SK-N-SH (cell line): ENCODE data around the gene FOSL1. TPM values are rescaled to one million over a fixed set of nuclear protein-coding genes. Genes with fewer than 3 reads are reported as not detected.

Source experiments
- CTCF ChIA-PET: fragments of 300-600, 350-600 bp; formaldehyde crosslinking; extraction: SDS; loops from one replicate; lab custom pipeline; 2021; lab: Yijun Ruan, JAX
- POLR2A ChIA-PET: fragments of 350-600 bp; sonication (Branson Sonifier 250); formaldehyde crosslinking; extraction: SDS; loops from one replicate; lab custom pipeline; 2020; ENCODE audit warnings: antibody characterized with exemption, inconsistent platforms; lab: Yijun Ruan, JAX
- DNase-seq: peaks from one replicate; pipeline ENCODE4 v3.0.0; 2012
- H2AFZ ChIP-seq: fragments of 200-600 bp; sonication (generic); 2 replicates; pipeline ENCODE4 v1.8.1; 2016; ENCODE audit warnings: antibody characterized with exemption, mild to moderate bottlenecking, low read depth
- H3F3A ChIP-seq: fragments of 200-600 bp; sonication (generic); replicated peaks from 2 replicates; pipeline ENCODE3; 2016; ENCODE audit warnings: antibody characterized with exemption, mild to moderate bottlenecking; ENCODE audit not compliant: insufficient read depth
- H3K27ac ChIP-seq, 2 experiments: fragments of 200-500 bp in 1 of 2; fragments of 200-600 bp in 1 of 2; sonication (Bioruptor generic) in 1 of 2; sonication (generic), shearing (Covaris generic) in 1 of 2; 2 replicates each; pipeline versions ENCODE4 v1.5.1 to v1.6.1; 2014 to 2016; ENCODE audit warnings: low read depth in 2 of 2, inconsistent platforms in 1 of 2, low read length in 1 of 2, mild to moderate bottlenecking in 1 of 2, mixed read lengths in 1 of 2
- H3K27me3 ChIP-seq: fragments of 200-600 bp; sonication (generic), shearing (Covaris generic); 2 replicates; pipeline ENCODE4 v1.6.1; 2016; ENCODE audit warnings: mixed run types; ENCODE audit not compliant: insufficient read depth
- H3K36me3 ChIP-seq, 2 experiments: fragments of 200-500 bp in 1 of 2; fragments of 200-600 bp in 1 of 2; sonication (Bioruptor generic) in 1 of 2; sonication (generic) in 1 of 2; replicated peaks in 1 of 2; 2 replicates each; pipeline versions ENCODE3 to v1.5.1; 2014 to 2016; ENCODE audit warnings: low read length in 1 of 2, mild to moderate bottlenecking in 1 of 2; ENCODE audit not compliant: insufficient read depth in 2 of 2, control insufficient read depth in 1 of 2
- H3K4me1 ChIP-seq, 2 experiments: fragments of 200-500 bp in 1 of 2; fragments of 200-600 bp in 1 of 2; sonication (Bioruptor generic) in 1 of 2; sonication (generic), shearing (Covaris generic) in 1 of 2; 2 replicates each; pipeline versions ENCODE4 v1.5.1 to v1.6.1; 2014 to 2016; ENCODE audit warnings: low read depth in 1 of 2, low read length in 1 of 2, mixed run types in 1 of 2; ENCODE audit not compliant: insufficient read depth in 2 of 2, control insufficient read depth in 1 of 2
- H3K4me2 ChIP-seq: fragments of 200-600 bp; sonication (generic), shearing (Covaris generic); 2 replicates; pipeline ENCODE4 v1.6.1; 2017; ENCODE audit warnings: mixed run types
- H3K4me3 ChIP-seq, 2 experiments: fragments of 200-500 bp in 1 of 2; fragments of 200-600 bp in 1 of 2; sonication (Bioruptor generic) in 1 of 2; sonication (generic), shearing (Covaris generic) in 1 of 2; 2 replicates each; pipeline versions ENCODE4 v1.5.1 to v1.8.1; 2014 to 2016; ENCODE audit warnings: low read depth in 2 of 2, inconsistent platforms in 1 of 2, low read length in 1 of 2, mild to moderate bottlenecking in 1 of 2, mixed read lengths in 1 of 2, moderate library complexity in 1 of 2
- H3K79me2 ChIP-seq: fragments of 200-600 bp; sonication (generic); 2 replicates; pipeline ENCODE4 v1.8.1; 2017; ENCODE audit warnings: mild to moderate bottlenecking; ENCODE audit not compliant: insufficient read depth
- H3K9ac ChIP-seq: fragments of 200-600 bp; sonication (generic); 2 replicates; pipeline ENCODE4 v1.6.1; 2017; ENCODE audit warnings: mixed run types
- H3K9me2 ChIP-seq: fragments of 200-600 bp; sonication (generic); 2 replicates; pipeline ENCODE4 v1.6.1; 2017; ENCODE audit warnings: mixed run types
- H3K9me3 ChIP-seq: fragments of 200-600 bp; sonication (generic); 2 replicates; pipeline ENCODE4 v1.6.1; 2017; ENCODE audit warnings: mixed run types, mild to moderate bottlenecking, moderate library complexity
- H4K20me1 ChIP-seq: fragments of 200-600 bp; sonication (generic); 2 replicates; pipeline ENCODE4 v1.6.1; 2017; ENCODE audit warnings: mild to moderate bottlenecking, mixed run types; ENCODE audit not compliant: insufficient read depth
- EP300 ChIP-seq, 2 experiments: IDR thresholded peaks; 2 replicates each; pipeline versions ENCODE4 v1.4.0 to v1.6.1; 2012; ENCODE audit warnings: borderline replicate concordance in 1 of 2, low read depth in 1 of 2, low read length in 1 of 2
- FOSL2 ChIP-seq: IDR thresholded peaks from 2 replicates; pipeline ENCODE4 v1.4.0; 2012; ENCODE audit warnings: low read depth, mild to moderate bottlenecking, moderate library complexity, borderline replicate concordance
- FOXM1 ChIP-seq: IDR thresholded peaks from 2 replicates; pipeline ENCODE4 v1.4.0; 2012; ENCODE audit warnings: low read depth, mild to moderate bottlenecking
- GABPA ChIP-seq: IDR thresholded peaks from 2 replicates; pipeline ENCODE4 v1.4.0; 2012; ENCODE audit warnings: low read depth, mild to moderate bottlenecking
- JUND ChIP-seq: IDR thresholded peaks from 2 replicates; pipeline ENCODE4 v1.4.0; 2012
- MXI1 ChIP-seq: IDR thresholded peaks from 2 replicates; pipeline ENCODE4 v1.6.1; 2012; ENCODE audit warnings: mild to moderate bottlenecking, low read depth, low read length, improper control_type of control experiment
- REST ChIP-seq: IDR thresholded peaks from 2 replicates; pipeline ENCODE4 v1.6.1; 2012; ENCODE audit warnings: mild to moderate bottlenecking, low read depth, low read length, moderate library complexity
- RXRA ChIP-seq: IDR thresholded peaks from 2 replicates; pipeline ENCODE4 v1.4.0; 2012; ENCODE audit warnings: low read depth, mild to moderate bottlenecking, borderline replicate concordance
- SMC3 ChIP-seq: IDR thresholded peaks from 2 replicates; pipeline ENCODE4 v1.6.1; 2012; ENCODE audit warnings: low read depth, low read length, improper control_type of control experiment
- TAF1 ChIP-seq: IDR thresholded peaks from 2 replicates; pipeline ENCODE4 v1.6.1; 2012; ENCODE audit warnings: low read depth, mild to moderate bottlenecking, low read length, moderate library complexity, borderline replicate concordance
- TCF12 ChIP-seq: IDR thresholded peaks from 2 replicates; pipeline ENCODE4 v1.4.0; 2012
- USF1 ChIP-seq: IDR thresholded peaks from 2 replicates; pipeline ENCODE4 v1.4.0; 2012; ENCODE audit warnings: low read depth, borderline replicate concordance
- USF2 ChIP-seq: fragments of 150-350 bp; IDR thresholded peaks from 2 replicates; pipeline ENCODE4 v1.6.1; 2017; ENCODE audit warnings: antibody characterized with exemption, low read length, low read depth, borderline replicate concordance
- WGBS: methylation state at CpG from one replicate; pipeline ENCODE4 v1.1.6; 2017; ENCODE audit warnings: low lambda C conversion rate; 5-methylcytosine and 5-hydroxymethylcytosine counted together
- polyA plus RNA-seq, 3 experiments: library from polyadenylated mRNA; depleted of rRNA; stranded (reverse); fragments of >200 nt; gene quantifications; 2 replicates each; pipeline ENCODE4 v1.2.3, GENCODE V29; 2012
- TF ChIP-seq, protein P1 (sequence below): IDR thresholded peaks from 2 replicates; pipeline ENCODE4 v1.4.0; 2012; ENCODE audit warnings: low read depth, borderline replicate concordance

FOSL1 gene
- polyA plus RNA-seq, 1 of the 3 experiments (the other 2 are of a cell fraction): 30.1 TPM

GRCh38 chr11:65944191-65944590, 44.0 kb upstream of the FOSL1 start:
- Histone ChIP-seq H3K9ac (no peak overlapping the region), H3K9me2 (no peaks in the 10 kb centered on the region), H3K27me3 (no peaks in the 10 kb centered on the region), H3K4me2 (no peak overlapping the region), H3K36me3 (no peaks in the 10 kb centered on the region), H3K4me1 (peaks cover 0 to 12% of the 10 kb centered on the region in 2 experiments; a peak in 1 of 4 replicates), H4K20me1 (no peaks in the 10 kb centered on the region), H3K4me3 (no peak overlapping the region), H3K79me2 (no peaks in the 10 kb centered on the region), H3F3A (peaks cover 12% of the 10 kb centered on the region), H3K9me3 (no peaks in the 10 kb centered on the region), H2AFZ (no peak overlapping the region), H3K27ac (no peak overlapping the region)
- WGBS: 89% methylated on average over 7 of the region's 8 CpGs
- no peak for DNase-seq
- POLR2A ChIA-PET: no interaction called here
- CTCF ChIA-PET: interaction anchor here (1.0 to 1.4 kb wide), 2 partner anchors 56 to 124 kb away, joined by 3 to 6 read pairs; partner anchors contain the start of gene FIBP
- no peak for TF ChIP-seq RXRA
- TF ChIP-seq, protein P1, sequence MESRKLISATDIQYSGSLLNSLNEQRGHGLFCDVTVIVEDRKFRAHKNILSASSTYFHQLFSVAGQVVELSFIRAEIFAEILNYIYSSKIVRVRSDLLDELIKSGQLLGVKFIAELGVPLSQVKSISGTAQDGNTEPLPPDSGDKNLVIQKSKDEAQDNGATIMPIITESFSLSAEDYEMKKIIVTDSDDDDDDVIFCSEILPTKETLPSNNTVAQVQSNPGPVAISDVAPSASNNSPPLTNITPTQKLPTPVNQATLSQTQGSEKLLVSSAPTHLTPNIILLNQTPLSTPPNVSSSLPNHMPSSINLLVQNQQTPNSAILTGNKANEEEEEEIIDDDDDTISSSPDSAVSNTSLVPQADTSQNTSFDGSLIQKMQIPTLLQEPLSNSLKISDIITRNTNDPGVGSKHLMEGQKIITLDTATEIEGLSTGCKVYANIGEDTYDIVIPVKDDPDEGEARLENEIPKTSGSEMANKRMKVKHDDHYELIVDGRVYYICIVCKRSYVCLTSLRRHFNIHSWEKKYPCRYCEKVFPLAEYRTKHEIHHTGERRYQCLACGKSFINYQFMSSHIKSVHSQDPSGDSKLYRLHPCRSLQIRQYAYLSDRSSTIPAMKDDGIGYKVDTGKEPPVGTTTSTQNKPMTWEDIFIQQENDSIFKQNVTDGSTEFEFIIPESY: no peak
- TF ChIP-seq USF2: no peak
- no peak for TF ChIP-seq REST
- no peak for TF ChIP-seq FOSL2
- TF ChIP-seq EP300 (IDR thresholded peaks at IDR 0.05; ENCODE audit: borderline replicate concordance in 1 of 2, low read depth in 1 of 2, low read length in 1 of 2): no peak

DNA sequence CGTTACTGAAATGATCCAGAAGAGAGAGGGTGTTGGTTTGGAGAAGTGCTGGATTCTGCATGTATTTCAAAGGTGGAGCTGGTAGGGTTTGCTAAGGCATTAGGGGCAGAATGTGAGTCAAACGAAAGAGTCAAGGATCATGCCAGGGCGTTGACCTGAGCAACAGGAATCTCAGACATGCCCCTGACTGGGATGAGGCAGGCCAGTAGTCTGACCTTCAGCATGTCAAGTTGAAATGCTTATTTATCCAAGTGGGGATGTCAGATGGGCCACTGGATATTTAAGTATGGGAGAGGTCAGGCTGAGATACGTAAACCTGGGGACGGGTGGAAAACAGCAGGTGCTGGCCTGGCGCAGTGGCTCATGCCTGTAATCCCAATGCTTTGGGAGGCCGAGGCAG, 42.3 kb upstream of the FOSL1 start:
- WGBS: 96% methylated on average over 7 of the region's 7 CpGs
- Histone ChIP-seq H3K27ac (no peak overlapping the region), H3K9me3 (no peaks in the 10 kb centered on the region), H3K9me2 (no peaks in the 10 kb centered on the region), H3K27me3 (no peaks in the 10 kb centered on the region), H3K36me3 (no peaks in the 10 kb centered on the region), H3K79me2 (no peaks in the 10 kb centered on the region), H3K4me3 (no peak overlapping the region), H3F3A (peaks cover 12% of the 10 kb centered on the region), H3K4me2 (no peak overlapping the region), H2AFZ (no peak overlapping the region), H3K4me1 (peaks cover 0 to 12% of the 10 kb centered on the region in 2 experiments; a peak in 2 of 4 replicates), H3K9ac (no peak overlapping the region), H4K20me1 (no peaks in the 10 kb centered on the region)
- ChIA-PET POLR2A (no interaction called here), CTCF (interaction anchor here (1.4 kb wide), 1 partner anchor 18 kb away, joined by 3 read pairs; no protein-coding TSS in a partner anchor)
- TF ChIP-seq USF1: no peak
- no peak for TF ChIP-seq FOSL2
- no peak for TF ChIP-seq SMC3
- TF ChIP-seq JUND: no peak
- TF ChIP-seq EP300 (IDR thresholded peaks at IDR 0.05; ENCODE audit: borderline replicate concordance in 1 of 2, low read depth in 1 of 2, low read length in 1 of 2): no peak
- no peak for TF ChIP-seq FOXM1
- no peak for TF ChIP-seq GABPA
- no peak for TF ChIP-seq TCF12
- no peak for TF ChIP-seq MXI1
- TF ChIP-seq TAF1: no peak
- DNase-seq: no peak
